Left lung (tissue), 10 donors: ENCODE measurements around the gene FZR1. TPM values are rescaled to one million over a fixed set of nuclear protein-coding genes. Genes with fewer than 3 reads are reported as not detected.
A peak's percentile ranks its signal among the peaks of the same experiment; 100 is the strongest.

Source experiments
- ATAC-seq: fragments of 200-7000 bp; cut with Tn5 transposase; one replicate; pipeline ENCODE4 v1.9.1; 2020; ENCODE audit warnings: moderate library complexity
- DNase-seq, 4 donors: peaks; one replicate each; pipeline ENCODE4 v3.0.0-alpha.2; 2013 to 2020
- H3K27ac ChIP-seq, 2 donors: fragments of 200-600 bp; sonication (generic) in 1 of 2; one replicate each; pipeline versions ENCODE4 v1.5.0 to v1.8.0; 2020 to 2021
- H3K27me3 ChIP-seq, 2 donors: fragments of 200-600 bp; sonication (generic) in 1 of 2; one replicate each; pipeline versions ENCODE4 v1.5.0 to v1.8.0; 2020 to 2021
- H3K36me3 ChIP-seq, 2 donors: fragments of 200-600 bp; sonication (generic) in 1 of 2; one replicate each; pipeline versions ENCODE4 v1.5.0 to v1.8.0; 2020 to 2021
- H3K4me1 ChIP-seq, 2 donors: fragments of 200-600 bp; one replicate each; pipeline ENCODE4 v1.8.0; 2021
- H3K4me3 ChIP-seq, 2 donors: fragments of 200-600 bp; sonication (generic) in 1 of 2; one replicate each; pipeline versions ENCODE4 v1.5.0 to v1.8.0; 2020 to 2021; ENCODE audit warnings: mild to moderate bottlenecking in 1 of 2
- H3K9me3 ChIP-seq, 2 donors: fragments of 200-600 bp; sonication (generic) in 1 of 2; one replicate each; pipeline versions ENCODE4 v1.5.0 to v1.8.0; 2020 to 2021
- intact Hi-C, 2 donors: fragments of 100-400 bp; cut with DNase I; formaldehyde crosslinking; loops; one replicate each; pipeline versions ENCODE4 v1.11.2 to v1.14.2; 2022
- polyA plus RNA-seq, 6 donors: library from polyadenylated mRNA; unstranded; fragments of 120-200 nt; gene quantifications; one replicate each; pipeline ENCODE4 v1.2.1, GENCODE V29; 2013; ENCODE audit not compliant: insufficient read length in 6 of 6
- total RNA-seq, 2 donors: library from RNA; stranded (reverse); fragmentation: NEBNext Ultra II Directional; extraction: Animal tissue kit (Norgen Biotek cat#: 25700); gene quantifications; one replicate each; pipeline ENCODE4 v1.2.1, GENCODE V29; 2021
- TF ChIP-seq, protein P1 (sequence below), 2 donors: fragments of 200-600 bp; sonication (generic) in 1 of 2; IDR thresholded peaks; one replicate each; pipeline versions ENCODE4 v1.5.0 to v1.8.0; 2021; ENCODE audit warnings: antibody characterized with exemption in 2 of 2
- donor health status: DM: no; HTN: yes; CAD: no.
- donor health status: DM: no; HTN: no; CAD: no.

Gene FZR1
- total and polyA plus RNA-seq, 8 donors = 33.4 to 56.6 (median 47.3) TPM

DNA sequence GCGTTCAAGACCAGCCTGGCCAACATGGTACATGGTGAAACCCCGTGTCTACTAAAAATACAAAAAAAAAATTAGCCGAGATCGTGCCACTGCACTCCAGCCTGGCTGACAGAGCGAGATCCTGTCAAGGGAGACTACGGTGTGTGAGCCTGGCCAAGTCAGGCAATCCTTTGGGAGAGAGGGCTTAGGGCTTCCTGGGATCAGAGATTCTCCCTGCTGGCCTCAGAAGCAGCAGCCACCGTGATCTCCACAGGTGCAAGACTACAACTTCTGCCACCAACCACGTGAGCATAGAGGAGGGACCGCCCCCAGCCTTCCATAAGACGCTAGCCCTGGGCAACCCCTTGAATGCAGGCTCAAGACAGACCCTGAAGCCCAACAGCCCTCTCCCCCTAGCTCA lies 43.7 kb downstream of the FZR1 start:
- no peak overlapping the region for H3K27ac ChIP-seq
- intact Hi-C loops = loop anchor here in 1 of 2 donors (10.0 kb wide), 1 partner anchor 65 kb away; no protein-coding TSS in a partner anchor
- peaks cover 0 to 44% of the 10 kb centered on the region in 2 donors for H3K36me3 ChIP-seq
- H3K4me1 ChIP-seq = peaks cover 6 to 49% of the 10 kb centered on the region in 2 donors
- DNase-seq (no peak), ATAC-seq (no peak)
- no peaks in the 10 kb centered on the region for H3K9me3 ChIP-seq
- no peak overlapping the region for H3K4me3 ChIP-seq
- TF ChIP-seq, protein P1, sequence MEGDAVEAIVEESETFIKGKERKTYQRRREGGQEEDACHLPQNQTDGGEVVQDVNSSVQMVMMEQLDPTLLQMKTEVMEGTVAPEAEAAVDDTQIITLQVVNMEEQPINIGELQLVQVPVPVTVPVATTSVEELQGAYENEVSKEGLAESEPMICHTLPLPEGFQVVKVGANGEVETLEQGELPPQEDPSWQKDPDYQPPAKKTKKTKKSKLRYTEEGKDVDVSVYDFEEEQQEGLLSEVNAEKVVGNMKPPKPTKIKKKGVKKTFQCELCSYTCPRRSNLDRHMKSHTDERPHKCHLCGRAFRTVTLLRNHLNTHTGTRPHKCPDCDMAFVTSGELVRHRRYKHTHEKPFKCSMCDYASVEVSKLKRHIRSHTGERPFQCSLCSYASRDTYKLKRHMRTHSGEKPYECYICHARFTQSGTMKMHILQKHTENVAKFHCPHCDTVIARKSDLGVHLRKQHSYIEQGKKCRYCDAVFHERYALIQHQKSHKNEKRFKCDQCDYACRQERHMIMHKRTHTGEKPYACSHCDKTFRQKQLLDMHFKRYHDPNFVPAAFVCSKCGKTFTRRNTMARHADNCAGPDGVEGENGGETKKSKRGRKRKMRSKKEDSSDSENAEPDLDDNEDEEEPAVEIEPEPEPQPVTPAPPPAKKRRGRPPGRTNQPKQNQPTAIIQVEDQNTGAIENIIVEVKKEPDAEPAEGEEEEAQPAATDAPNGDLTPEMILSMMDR (IDR thresholded peaks at IDR 0.05) = no peak
- no peaks in the 10 kb centered on the region for H3K27me3 ChIP-seq

DNA sequence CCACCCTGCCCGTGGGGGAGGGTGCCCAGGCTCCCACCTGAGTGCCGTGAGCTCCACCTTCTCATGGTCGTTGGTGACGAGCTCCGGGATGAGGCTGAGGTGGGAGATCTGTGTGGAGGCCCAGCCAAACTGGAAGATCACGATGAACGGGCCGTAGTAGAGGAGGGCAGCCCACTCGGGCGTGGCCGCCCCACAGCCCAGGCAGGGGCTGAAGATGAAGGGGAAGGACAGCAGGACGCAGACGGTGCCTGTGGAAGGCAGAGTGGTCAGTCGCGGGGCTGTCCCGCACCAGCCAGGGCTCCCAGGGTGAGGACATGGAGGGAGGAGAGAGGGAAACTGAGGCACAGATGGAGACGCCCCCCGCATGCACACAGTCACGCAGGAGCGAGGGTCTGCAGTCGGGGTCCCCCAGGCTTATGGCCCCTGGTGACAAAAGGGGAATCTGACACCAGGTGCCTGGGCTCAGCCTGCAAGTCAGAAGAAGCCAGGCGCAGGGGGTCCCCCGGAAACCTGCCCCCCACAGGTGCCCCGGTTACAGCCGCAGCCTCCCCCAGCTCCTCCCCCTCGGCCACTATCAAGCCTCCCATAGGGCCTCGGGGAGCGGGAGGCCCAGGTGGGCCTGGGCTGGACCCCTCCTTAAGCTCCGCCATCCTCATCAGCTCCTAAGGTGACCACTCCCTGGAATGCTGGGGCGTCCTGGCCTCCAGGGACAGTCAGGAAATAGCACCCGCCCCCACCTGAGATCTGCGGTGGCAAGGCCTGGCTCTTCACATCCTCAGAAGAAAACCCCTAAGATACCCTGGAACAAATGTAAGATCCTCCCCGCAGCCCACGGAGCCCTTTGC lies 45.1 kb downstream of the FZR1 start:
- TF ChIP-seq, protein P1 (IDR thresholded peaks at IDR 0.05) = no peak
- Histone ChIP-seq H3K36me3 (peaks cover 0 to 34% of the 10 kb centered on the region in 2 donors), H3K4me1 (peaks cover 9 to 63% of the 10 kb centered on the region in 2 donors), H3K27me3 (no peaks in the 10 kb centered on the region), H3K27ac (no peak overlapping the region), H3K9me3 (no peaks in the 10 kb centered on the region), H3K4me3 (no peak overlapping the region)
- ATAC-seq (no peak), DNase-seq (no peak)
- intact Hi-C loops = no loop called here

DNA sequence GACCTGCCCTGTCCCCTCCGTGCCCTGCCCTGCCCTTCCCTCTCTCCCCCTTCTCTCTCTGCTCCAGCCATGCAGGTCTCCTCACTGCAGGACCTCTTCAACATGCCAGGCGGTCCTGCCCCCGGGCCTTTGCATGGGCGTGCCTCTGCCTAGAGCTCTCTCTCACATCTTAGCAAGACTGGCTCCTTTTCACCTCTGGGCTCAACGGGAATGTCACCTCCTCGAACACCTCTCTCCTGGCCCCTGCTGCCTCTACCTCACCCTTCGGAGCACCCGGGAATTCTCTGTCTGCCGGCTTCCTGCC lies 45.6 kb downstream of the FZR1 start:
- no peak for DNase-seq
- Histone ChIP-seq H3K27ac (no peak overlapping the region), H3K4me1 (peaks cover 11 to 67% of the 10 kb centered on the region in 2 donors), H3K9me3 (no peaks in the 10 kb centered on the region), H3K36me3 (peaks cover 0 to 29% of the 10 kb centered on the region in 2 donors), H3K4me3 (no peak overlapping the region), H3K27me3 (no peaks in the 10 kb centered on the region)
- TF ChIP-seq, protein P1 (IDR thresholded peaks at IDR 0.05) = no peak
- no peak for ATAC-seq
- intact Hi-C loops = no loop called here

DNA sequence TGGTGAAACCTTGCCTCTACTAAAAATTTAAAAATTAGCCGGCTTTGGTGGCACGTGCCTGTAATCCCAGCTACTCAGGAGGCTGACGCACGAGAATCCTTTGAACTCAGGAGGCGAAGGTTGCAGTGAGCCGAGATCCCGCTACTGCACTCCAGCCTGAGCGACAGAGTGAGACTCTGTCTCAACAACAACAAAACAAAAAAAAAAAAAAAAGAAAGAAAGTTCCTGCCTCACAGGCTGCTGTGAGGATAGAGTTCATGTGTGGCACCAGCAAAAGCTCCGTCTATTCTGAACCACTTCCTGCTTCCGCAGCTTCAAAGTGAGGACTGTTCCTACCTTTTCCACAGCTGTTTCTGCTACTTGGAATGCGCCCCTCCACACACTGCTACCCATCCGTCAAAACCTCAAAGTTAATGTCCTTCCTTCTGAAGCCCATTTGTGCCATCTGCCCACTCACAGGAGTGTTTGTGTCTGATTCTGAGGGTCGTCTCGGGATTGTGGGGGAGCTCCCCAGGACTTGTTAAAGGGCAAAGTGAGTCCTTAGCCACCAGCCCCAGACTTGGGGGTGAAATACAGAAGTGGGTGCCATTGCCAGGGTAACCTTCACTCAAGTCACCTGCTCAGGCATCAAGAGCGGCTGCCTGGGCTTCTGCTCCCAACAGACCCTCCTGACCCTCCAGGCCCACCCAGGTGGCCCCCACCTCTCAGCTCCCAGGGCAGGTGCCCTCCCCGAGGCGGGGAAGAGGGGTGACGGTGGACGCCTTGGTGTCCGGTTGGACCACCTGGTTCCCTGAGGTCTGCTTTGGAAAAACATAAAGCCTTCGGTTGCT lies 48.4 kb downstream of the FZR1 start:
- TF ChIP-seq, protein P1 (IDR thresholded peaks at IDR 0.05) = no peak
- Histone ChIP-seq H3K4me1 (peaks cover 11 to 58% of the 10 kb centered on the region in 2 donors), H3K4me3 (no peak overlapping the region), H3K9me3 (no peaks in the 10 kb centered on the region), H3K27me3 (no peaks in the 10 kb centered on the region), H3K27ac (peak overlapping the region; percentile 54 to 82), H3K36me3 (peaks cover 0 to 11% of the 10 kb centered on the region in 2 donors)
- intact Hi-C loops = no loop called here
- ATAC-seq (no peak), DNase-seq (no peak)
